Measurements from ENCODE around the gene MYL6.

Gene MYL6

GRCh38 chr12:56129206-56129941 lies 28.8 kb upstream of the MYL6 start:
- DNase-seq, result peak in 23 of 51 donors; percentile 13 to 55 (median 32)

GRCh38 chr12:56129942-56130495 lies 28.1 kb upstream of the MYL6 start:
- peak in 1 of 51 donors; percentile 3 for DNase-seq

- DNase-seq, result no peak
Observed at GRCh38 chr12:56130876-56131275, 27.3 kb upstream of the MYL6 start.

DNA sequence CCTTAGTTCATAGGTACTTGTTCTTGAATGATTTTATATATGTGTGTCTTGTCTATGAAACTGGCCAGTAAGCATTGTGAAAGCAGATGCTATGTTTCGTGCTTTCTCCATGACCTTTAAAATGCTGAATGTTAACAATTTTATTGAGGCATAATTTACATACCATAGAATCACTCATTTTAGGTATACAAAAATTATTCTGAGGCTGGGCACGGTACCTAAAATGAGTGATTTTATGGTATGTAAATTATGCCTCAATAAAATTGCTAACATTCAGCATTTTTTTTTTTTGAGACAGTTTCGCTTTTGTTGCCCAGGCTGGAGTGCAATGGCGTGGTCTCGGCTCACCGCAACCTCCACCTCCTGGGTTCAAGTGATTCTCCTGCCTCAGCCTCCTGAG lies 23.3 kb upstream of the MYL6 start:
- DNase-seq, result no peak

DNA sequence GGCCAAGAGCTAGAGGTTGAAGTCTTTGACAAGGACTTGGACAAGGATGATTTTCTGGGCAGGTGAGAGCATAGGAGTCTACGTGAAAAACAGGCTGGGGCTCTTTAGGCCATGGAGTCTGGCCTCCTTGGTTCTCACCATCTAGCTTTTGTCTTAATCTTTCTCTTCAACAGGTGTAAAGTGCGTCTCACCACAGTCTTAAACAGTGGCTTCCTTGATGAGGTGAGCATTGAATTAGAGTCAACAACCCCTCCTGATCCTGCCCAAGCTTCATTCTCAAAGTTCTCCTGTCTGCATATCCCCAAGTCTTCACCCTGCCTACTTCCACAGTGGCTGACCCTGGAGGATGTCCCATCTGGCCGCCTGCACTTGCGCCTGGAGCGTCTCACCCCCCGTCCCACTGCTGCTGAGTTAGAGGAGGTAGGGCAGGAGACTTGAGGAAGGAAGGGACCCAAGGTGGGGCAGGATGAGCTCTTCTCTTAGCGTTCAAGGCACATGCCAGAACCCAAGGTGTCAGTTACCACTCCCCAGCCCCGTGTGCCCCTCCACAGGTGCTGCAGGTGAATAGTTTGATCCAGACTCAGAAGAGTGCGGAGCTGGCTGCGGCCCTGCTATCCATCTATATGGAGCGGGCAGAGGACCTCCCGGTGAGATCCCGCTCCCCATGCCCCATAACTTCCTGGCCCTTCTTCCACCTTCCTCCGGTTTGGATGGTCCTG lies 20.1 kb upstream of the MYL6 start:
- DNase-seq, result no peak

- no peak for DNase-seq
Observed at GRCh38 chr12:56141946-56142784, 16.0 kb upstream of the MYL6 start.

DNA sequence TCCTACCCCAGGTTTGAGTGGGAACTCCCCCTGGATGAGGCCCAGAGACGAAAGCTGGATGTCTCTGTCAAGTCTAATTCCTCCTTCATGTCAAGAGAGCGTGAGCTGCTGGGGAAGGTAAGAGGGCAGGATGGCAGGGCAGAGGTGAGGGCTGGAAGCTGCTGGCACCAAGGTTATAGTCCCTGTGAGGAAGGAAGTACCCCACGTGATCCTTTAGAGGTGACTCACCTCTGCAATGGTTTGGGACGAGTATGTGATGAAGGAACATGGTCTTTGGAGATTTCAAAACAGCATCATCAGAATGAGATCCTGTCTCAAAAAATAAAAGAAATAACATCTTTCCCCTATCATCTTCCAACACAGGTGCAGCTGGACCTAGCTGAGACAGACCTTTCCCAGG lies 14.9 kb upstream of the MYL6 start:
- DNase-seq, result no peak

- no peak for DNase-seq
Observed at GRCh38 chr12:56143870-56144269, 14.3 kb upstream of the MYL6 start.

- no peak for DNase-seq
Observed at GRCh38 chr12:56145217-56145616, 12.9 kb upstream of the MYL6 start.

GRCh38 chr12:56146492-56147460 lies 11.4 kb upstream of the MYL6 start:
- no peak for DNase-seq

DNA sequence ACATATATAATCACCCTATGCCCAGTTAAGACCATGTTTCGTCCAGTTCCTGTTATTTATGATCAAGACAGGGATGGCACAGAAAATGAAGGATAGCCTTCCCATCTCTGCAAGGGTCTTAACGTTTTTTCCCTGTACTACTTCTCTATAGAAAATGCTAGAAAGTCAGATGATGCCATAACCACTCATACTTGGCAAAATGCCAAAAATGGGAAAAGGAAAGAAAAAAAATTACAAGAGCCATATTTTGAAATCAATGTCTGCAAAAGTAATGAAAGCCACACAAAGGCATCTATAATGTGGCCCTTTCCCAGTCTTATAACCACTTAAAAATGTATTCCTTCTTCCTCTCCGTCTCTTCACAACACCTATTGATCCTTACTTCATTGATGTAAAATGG lies 7.6 kb upstream of the MYL6 start:
- no peak for DNase-seq

GRCh38 chr12:56151672-56152131 lies 6.5 kb upstream of the MYL6 start:
- DNase-seq, result peak in 11 of 51 donors; percentile 12 to 59 (median 32)

DNA sequence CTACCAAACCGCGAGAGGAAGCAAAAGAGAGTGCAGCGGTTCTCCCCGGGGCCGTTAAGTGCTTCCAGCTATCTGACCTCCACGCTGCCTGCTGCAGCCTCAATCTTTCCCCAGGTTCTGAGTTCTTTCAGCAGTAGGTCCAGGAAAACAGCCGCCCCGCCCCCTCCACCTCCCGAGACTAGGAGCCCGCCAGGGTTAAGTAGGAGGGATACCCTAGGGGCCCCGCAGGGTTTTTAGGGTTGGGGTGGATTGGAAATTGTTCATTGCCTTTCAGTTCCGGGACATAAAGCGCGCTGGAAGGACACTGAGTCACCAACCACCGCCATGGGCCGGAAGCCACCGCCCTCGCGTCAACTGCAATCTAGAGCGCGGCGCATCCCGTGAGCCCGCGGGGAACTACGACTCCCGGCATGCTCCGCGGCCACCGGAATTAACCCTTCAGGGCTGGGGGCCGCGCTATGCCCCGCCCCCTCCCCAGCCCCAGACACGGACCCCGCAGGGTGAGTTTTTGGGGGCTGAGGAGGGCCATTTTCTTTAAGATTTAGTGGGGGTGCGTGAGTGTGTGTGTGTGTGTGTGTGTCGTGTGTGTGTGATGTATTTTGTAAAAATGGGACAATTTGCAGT lies 5.9 kb upstream of the MYL6 start, which contains the start of gene MYL6B:
MYL6B (plus strand) TSS at position 456 of the 624 bp plus-strand sequence. CDS start 1,332 bp downstream, outside the sequence.
- peak; percentile 31 to 95 (median 86) for DNase-seq

GRCh38 chr12:56152756-56153677 lies 5.1 kb upstream of the MYL6 start:
- DNase-seq, result peak in 2 of 51 donors; percentile 2 to 26

DNA sequence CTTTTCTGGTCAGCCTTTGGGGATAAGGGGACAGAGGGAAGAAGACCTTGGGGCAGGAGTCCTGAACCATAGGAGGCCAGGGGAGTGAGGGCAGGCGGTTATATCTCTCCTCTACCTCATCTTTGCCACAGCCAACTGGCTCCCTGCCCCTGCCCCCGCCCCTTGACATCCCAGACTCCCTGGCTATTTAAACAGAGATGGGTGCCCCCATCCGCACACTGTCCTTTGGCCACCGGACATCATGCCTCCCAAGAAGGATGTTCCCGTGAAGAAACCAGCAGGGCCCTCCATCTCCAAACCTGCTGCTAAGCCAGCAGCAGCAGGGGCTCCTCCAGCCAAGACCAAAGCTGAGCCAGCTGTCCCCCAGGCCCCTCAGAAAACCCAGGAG lies 4.5 kb upstream of the MYL6 start:
- no peak for DNase-seq

GRCh38 chr12:56154246-56154771 lies 3.9 kb upstream of the MYL6 start:
- DNase-seq, result no peak

- DNase-seq, result no peak
Observed at GRCh38 chr12:56154818-56155217, 3.3 kb upstream of the MYL6 start.

- DNase-seq, result no peak
Observed at GRCh38 chr12:56155256-56155845, 2.8 kb upstream of the MYL6 start.
